GM19324 (cell line): ENCODE results near the gene HPCAL1.

Experiments used
- ATAC-seq: cut with Tn5 transposase; IDR thresholded peaks from one replicate; pipeline ENCODE4 v1.9.1; 2021; ENCODE audit warnings: mild to moderate bottlenecking, moderate library complexity; ENCODE audit not compliant: unreplicated experiment, low FRiP score

HPCAL1 gene

GRCh38 chr2:10381997-10382353 is 79.3 kb downstream of the HPCAL1 start:
- ATAC-seq = no peak

DNA sequence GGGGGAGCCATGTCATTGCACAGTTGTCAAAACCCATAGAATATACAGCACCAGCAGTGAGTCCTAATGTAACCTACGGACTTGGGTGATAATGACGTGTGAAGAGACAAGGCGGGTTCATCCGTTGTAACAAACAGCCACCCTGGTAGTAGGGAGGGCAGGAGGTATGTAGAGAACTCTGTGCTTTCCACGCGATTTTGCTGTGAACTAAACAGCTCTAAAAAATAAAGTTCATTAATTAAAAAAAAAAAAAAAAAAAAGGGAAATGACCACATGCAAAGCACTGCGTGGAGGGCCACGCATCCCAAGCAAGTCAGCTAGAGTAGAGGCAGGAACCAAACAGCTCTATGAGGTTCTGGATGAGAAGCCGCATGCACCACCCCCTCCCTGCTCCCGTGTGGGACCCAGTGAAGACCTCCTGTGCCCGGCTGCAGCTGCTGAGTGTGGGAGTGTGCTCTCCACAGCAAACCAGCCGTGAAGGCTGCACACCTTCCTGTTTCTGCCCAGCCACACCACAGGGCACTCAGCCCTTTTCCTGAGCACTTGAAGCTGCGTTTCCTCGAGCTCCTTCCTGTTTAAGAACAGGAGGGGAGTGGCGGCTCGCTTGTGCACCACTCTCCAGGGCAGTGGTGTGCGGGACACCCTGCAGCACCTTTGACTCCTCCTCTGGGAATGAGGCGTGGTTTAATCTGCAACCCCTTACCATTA is 79.8 kb downstream of the HPCAL1 start:
- ATAC-seq = peak; percentile 42

DNA sequence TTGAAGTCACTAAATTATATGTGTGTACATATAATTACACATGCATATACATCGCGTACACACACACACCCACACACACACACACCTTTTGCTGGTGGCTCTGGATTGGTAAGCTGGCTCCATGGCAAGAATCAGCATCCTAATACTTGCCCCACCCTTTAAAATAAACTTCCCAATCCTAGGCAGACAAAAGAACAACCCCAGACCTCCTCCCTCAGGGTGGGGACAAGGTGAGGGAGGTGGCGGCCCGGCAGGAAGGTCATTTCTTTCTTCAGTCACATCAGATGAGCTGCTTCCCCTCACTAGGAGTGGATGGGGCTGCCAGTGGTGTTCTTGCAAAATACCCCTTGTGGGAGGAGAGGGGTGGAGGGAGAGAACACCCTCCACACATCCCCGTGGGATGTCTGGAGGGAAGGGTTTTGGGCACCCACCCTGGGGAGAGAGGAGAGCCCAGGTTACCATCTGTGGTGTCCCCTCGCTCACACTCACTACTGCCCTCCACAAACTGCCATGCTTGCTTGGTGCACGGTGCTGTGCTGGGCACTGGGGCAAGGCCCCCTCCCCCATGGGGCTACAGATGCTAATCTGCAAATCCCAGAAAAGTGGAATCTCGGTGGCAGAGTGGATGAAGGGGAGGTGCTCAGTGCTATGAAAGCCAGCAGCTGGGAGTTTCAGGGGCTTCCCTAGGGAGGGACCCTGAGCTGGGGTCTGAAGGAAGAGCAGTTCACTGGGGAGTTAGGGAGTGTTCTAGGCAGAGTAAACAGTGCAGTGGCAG is 81.4 kb downstream of the HPCAL1 start:
- no peak for ATAC-seq

DNA sequence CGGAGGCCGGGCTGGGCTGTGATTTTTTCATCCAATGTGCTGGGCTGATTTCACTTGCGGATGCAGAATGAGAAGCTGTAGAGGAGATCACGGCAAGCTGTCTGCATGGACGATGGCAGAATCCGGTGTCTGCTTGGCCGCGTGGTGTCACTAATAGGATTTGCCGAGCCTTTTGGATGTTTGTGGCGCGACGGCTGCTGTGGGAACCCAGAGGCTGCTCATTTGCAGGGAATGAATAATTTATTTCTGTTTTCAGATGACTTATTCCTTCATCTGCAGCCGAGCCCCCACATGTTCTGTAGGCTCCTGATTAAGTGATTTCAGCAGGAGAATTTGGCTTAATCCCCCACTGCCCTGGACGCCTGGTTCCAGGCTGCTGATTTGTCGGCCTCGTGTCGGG is 82.8 kb downstream of the HPCAL1 start:
- ATAC-seq = no peak

DNA sequence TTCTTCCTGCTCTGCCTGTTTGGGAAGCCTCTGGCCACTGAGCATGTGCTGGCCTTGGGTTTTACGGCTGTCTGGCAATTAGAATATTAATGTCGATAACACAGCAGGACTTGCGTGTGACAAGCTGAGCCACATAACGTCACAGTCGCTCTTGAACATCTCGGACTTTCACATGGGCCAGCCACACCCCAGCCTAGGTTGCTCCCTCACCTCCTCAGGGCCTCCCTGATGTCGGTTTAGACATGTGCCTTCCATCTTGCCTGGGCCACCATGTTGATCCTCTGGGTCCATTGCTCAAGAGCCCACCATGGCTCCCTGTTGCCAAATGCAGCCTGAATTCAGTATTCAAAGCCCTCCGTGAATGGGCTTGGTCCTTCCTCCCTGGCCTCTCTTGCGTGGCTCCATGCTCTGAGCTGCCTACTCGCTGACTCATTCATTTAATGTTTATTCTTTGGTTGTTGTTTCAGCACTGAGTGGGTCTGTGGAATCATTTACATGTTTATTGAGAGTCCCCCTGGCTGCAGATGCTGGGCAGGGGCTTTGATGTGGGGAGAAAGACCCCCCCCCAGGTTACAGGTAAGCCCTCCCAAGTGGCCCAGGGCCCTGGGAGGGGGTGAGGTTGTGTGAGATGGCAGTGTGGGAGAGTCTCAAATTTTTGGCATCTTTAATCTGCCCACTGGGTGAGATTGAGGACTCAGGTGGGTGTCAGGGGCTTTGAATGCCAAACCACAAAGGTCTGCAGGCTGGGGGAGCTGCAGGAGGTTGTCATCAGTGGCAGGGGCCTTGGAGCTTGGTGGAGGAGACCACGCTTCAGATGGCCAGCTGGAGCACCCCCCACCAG is 83.4 kb downstream of the HPCAL1 start:
- ATAC-seq = no peak

DNA sequence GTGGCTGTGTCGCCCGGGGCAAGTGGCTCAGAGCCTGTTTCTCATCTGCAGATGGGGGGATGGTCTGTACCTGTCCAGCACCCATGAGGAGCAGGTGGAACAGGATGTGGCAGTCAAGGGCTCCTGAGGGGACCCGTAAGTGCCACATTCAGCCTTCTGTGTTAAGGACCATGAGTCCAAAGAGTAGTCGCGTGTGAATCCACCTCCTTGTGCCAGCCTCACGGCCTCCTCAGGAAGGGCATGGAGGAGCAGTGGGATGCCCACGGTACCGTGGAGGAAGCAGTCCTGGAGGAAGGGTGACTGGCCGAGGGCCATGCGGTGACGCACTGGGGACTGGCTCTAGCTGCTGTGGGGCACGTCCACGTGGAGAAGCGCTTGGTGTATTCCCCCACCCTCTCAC is 84.3 kb downstream of the HPCAL1 start:
- ATAC-seq = no peak

DNA sequence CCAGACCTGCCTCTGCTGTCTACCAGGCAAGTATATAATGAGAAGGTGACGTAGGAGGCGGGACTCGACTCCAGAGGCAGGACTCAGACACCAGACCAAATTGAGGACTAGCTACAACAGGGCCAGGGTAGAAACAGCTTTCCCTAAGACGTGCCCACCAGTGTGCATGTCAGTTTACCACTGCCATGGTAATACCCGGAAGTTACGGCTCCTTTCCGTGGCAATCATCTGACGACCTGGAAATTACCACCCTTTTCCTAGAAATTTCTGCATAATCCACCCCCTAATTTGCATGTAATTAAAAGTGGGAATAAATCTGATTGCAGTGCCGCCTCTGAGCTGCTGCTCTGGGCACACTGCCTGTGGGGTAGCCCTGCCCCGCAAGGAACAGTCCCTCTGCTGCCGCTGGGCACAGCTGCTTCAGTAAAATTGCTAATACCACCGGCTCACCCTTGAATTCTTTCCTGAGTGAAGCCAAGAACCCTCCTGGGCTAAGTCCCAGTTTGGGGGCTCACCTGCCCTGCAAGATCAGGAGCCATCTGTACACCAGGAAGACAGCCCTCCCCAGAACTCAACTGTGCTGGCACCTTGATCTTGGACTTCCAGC is 86.4 kb downstream of the HPCAL1 start:
- ATAC-seq = no peak

- ATAC-seq = no peak
Observed at GRCh38 chr2:10389573-10389972, 86.9 kb downstream of the HPCAL1 start.

DNA sequence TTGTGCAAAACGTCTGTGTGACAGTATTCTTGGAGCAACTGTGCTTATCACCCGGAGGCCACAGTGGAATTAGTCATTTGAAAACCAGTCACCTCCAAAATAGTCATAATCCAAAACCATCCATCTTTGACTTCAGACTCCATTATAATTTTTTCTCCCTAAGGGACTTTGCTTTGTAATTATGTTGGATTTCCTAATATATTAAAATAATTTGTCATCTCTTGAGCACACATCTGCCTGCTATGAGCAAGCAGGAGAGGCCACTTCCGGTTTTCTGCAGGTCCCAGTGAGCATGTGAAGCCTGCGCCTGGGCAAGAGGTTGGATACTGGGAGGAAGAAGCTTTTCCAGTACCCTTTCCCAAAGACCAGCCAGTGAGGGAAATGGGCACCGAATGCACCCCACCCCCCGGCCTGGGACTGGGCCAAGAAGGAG is 87.7 kb downstream of the HPCAL1 start:
- ATAC-seq = no peak

- ATAC-seq = no peak
Observed at GRCh38 chr2:10392100-10392499, 89.4 kb downstream of the HPCAL1 start.

- ATAC-seq = no peak
Observed at GRCh38 chr2:10392548-10392947, 89.8 kb downstream of the HPCAL1 start.

DNA sequence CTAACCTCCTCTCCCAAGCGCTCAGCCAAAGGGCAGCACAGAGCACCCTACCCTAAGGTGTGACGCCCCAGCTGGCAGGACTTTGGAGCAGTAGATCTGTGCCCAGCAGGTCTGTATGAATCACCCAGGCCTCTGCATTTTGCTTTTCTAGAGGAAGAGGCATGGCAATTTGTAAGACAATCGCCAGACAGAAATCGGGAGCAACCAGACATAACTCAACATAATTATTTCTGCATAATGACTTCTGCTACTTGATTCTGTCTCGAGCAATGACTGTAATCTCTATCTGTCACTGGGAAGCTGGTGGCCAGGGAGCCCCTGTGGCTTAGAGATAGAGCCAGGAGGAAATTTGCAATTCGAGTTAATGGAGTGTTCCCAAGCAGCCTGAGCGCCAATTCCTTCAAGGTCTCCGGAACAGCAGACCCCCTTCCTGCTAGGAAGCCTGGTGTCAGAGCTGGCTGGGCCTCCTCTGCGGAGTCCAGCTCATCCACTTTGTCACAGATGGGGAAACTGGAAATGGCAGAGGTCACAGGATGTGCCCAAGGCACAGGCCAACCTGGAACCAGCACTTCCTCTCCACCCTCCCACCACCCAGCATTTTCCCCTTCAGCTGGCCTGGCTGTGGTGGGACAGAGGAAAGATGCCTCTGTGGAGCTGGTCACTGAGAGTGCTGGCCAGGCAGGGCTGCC is 90.4 kb downstream of the HPCAL1 start:
- no peak for ATAC-seq

DNA sequence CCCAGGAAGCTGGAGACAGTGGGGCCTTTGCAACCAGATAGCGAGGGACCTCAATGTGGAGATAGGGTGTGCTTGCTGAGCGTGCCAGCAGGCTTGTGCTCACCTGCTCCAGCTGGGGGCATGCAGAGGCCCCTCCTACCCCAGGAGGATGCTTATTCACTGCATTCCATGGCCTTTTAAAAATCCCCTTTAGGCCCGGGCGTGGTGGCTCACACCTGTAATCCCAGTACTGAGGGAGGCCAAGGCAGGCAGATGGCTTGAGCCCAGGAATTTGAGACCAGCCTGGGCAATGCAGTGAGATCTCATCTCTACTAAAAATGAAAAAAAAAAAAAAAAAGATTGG is 90.9 kb downstream of the HPCAL1 start:
- ATAC-seq = no peak

GRCh38 chr2:10395893-10396292 is 93.2 kb downstream of the HPCAL1 start:
- ATAC-seq = no peak

DNA sequence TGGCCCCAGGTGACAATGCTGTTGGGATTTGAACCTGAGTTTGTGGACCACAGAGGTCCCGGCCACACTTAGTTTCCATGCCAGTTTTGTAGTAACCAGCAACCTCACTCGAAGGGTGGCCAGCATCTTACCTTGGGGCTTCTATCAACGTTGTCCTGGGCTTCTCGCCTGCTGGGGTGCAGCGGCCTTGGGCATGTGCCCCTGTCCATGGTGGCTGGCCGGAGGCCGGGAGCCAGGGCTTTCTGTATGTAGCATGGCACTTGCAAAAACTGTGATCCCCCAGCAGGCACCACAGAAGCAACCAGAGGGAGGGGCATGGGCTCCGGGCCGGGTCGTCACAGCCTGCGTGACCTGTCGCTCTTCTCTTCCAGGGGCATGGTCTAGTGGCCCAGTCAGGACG is 93.8 kb downstream of the HPCAL1 start:
- ATAC-seq = no peak

- no peak for ATAC-seq
Observed at GRCh38 chr2:10397297-10397875, 94.7 kb downstream of the HPCAL1 start.

- no peak for ATAC-seq
Observed at GRCh38 chr2:10397878-10398277, 95.2 kb downstream of the HPCAL1 start.

GRCh38 chr2:10398496-10398895 is 95.8 kb downstream of the HPCAL1 start:
- ATAC-seq = no peak

GRCh38 chr2:10399358-10399757 is 96.7 kb downstream of the HPCAL1 start:
- ATAC-seq = no peak

DNA sequence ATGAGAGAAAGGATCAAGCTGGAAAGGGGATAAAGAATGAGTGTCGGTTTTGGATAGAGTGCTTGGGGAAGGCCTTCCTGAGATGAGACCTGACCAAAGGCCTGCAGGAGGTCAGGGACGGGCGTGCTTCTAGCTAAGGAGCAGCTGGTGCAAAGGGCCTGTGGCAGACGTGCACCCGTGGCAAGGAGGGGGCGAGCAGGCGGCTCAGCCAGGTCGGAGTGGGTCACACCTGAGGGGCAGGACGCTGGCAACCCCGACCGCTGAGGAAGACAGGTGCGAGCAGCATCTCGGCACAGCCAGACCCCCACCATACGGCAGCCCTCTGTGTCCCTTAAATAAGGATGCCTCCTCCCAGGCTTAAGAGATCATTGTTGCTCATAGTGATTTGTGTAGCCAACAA is 97.3 kb downstream of the HPCAL1 start:
- ATAC-seq = no peak
